GM18511 (cell line): Measurements from ENCODE around the gene EXT2.

Source experiments
- ATAC-seq: cut with Tn5 transposase; IDR thresholded peaks from one replicate; pipeline ENCODE4 v1.9.1; 2021; ENCODE audit warnings: mild to moderate bottlenecking, moderate library complexity; ENCODE audit not compliant: unreplicated experiment

EXT2 gene

GRCh38 chr11:44198146-44198724 is 102.8 kb downstream of the EXT2 start:
- no peak for ATAC-seq

GRCh38 chr11:44199298-44199697 is 103.8 kb downstream of the EXT2 start:
- no peak for ATAC-seq

- no peak for ATAC-seq
Observed at GRCh38 chr11:44199816-44200215, 104.3 kb downstream of the EXT2 start.

- ATAC-seq: no peak
Observed at GRCh38 chr11:44203270-44204043, 108.0 kb downstream of the EXT2 start.

- ATAC-seq: no peak
Observed at GRCh38 chr11:44205352-44205751, 109.9 kb downstream of the EXT2 start.

GRCh38 chr11:44205836-44206235 is 110.4 kb downstream of the EXT2 start:
- ATAC-seq: no peak

- ATAC-seq: no peak
Observed at GRCh38 chr11:44207292-44207691, 111.8 kb downstream of the EXT2 start.

- ATAC-seq: no peak
Observed at GRCh38 chr11:44208976-44209603, 113.6 kb downstream of the EXT2 start.

- ATAC-seq: no peak
Observed at GRCh38 chr11:44212128-44212527, 116.7 kb downstream of the EXT2 start.

- ATAC-seq: no peak
Observed at GRCh38 chr11:44213148-44213547, 117.7 kb downstream of the EXT2 start.

GRCh38 chr11:44217432-44217831 is 122.0 kb downstream of the EXT2 start:
- ATAC-seq: no peak

GRCh38 chr11:44219830-44220796 is 124.6 kb downstream of the EXT2 start:
- no peak for ATAC-seq

- ATAC-seq: no peak
Observed at GRCh38 chr11:44221456-44221855, 126.0 kb downstream of the EXT2 start.

- ATAC-seq: no peak
Observed at GRCh38 chr11:44221992-44222391, 126.5 kb downstream of the EXT2 start.

GRCh38 chr11:44223238-44223637 is 127.8 kb downstream of the EXT2 start:
- no peak for ATAC-seq

- ATAC-seq: no peak
Observed at GRCh38 chr11:44224867-44225501, 129.5 kb downstream of the EXT2 start.

GRCh38 chr11:44226490-44226889 is 131.0 kb downstream of the EXT2 start:
- ATAC-seq: no peak

- ATAC-seq: no peak
Observed at GRCh38 chr11:44226945-44227344, 131.5 kb downstream of the EXT2 start.

- no peak for ATAC-seq
Observed at GRCh38 chr11:44228379-44228778, 132.9 kb downstream of the EXT2 start.

- no peak for ATAC-seq
Observed at GRCh38 chr11:44229098-44229497, 133.6 kb downstream of the EXT2 start.

GRCh38 chr11:44229624-44230023 is 134.1 kb downstream of the EXT2 start:
- ATAC-seq: no peak
